Sigmoid colon (tissue), 7 donors: ENCODE data around the gene GRM8. TPM values are rescaled to one million over a fixed set of nuclear protein-coding genes. Genes with fewer than 3 reads are reported as not detected.

Source experiments
- DNase-seq: peaks from one replicate; pipeline ENCODE4 v3.0.0-alpha.2; 2019
- H3K27ac ChIP-seq, 4 donors: fragments of 200-600 bp; sonication (generic); one replicate each; pipeline ENCODE4 v1.5.1; 2016 to 2019; ENCODE audit warnings: mild to moderate bottlenecking in 1 of 4
- H3K27me3 ChIP-seq, 3 donors: fragments of 200-600 bp; sonication (generic); one replicate each; pipeline ENCODE4 v1.5.1; 2019; ENCODE audit warnings: mild to moderate bottlenecking in 1 of 3
- H3K36me3 ChIP-seq, 4 donors: fragments of 200-600 bp; sonication (generic); one replicate each; pipeline ENCODE4 v1.5.1; 2016 to 2019
- H3K4me1 ChIP-seq, 4 donors: fragments of 200-600 bp; sonication (generic); one replicate each; pipeline ENCODE4 v1.5.1; 2017 to 2019
- H3K4me3 ChIP-seq, 4 donors: fragments of 200-600 bp; sonication (generic); one replicate each; pipeline ENCODE4 v1.5.1; 2017 to 2019; ENCODE audit warnings: mild to moderate bottlenecking in 2 of 4, moderate library complexity in 1 of 4
- H3K9me3 ChIP-seq, 4 donors: fragments of 200-600 bp in 3 of 4; sonication (generic) in 3 of 4; one replicate each; pipeline versions ENCODE4 v1.5.1 to v1.6.1; 2013 to 2019
- CTCF ChIP-seq, 4 experiments: fragments of 450-650 bp in 3 of 4; fragments of 200-600 bp in 1 of 4; IDR thresholded peaks; one replicate each; pipeline ENCODE4 v1.5.1; 2016 to 2019; ENCODE audit warnings: antibody characterized with exemption in 4 of 4, mild to moderate bottlenecking in 3 of 4, moderate library complexity in 2 of 4
- EP300 ChIP-seq, 4 donors: sonication (generic); formaldehyde crosslinking; IDR thresholded peaks; one replicate each; pipeline ENCODE4 v1.6.1; 2017; ENCODE audit warnings: antibody characterized with exemption in 4 of 4
- POLR2A ChIP-seq, 2 donors: fragments of 450-650 bp; IDR thresholded peaks; one replicate each; pipeline ENCODE4 v1.6.1; 2016; ENCODE audit warnings: antibody characterized with exemption in 2 of 2, mild to moderate bottlenecking in 2 of 2, moderate library complexity in 2 of 2
- POLR2AphosphoS5 ChIP-seq, 4 donors: sonication (generic); formaldehyde crosslinking; IDR thresholded peaks; one replicate each; pipeline ENCODE4 v1.6.1; 2017; ENCODE audit warnings: antibody characterized with exemption in 4 of 4
- WGBS, 2 donors: extraction: QIAGEN DNeasy Blood & Tissue Kit; methylation state at CpG; one replicate each; pipeline ENCODE4 v1.1.7; 2013; 5-methylcytosine and 5-hydroxymethylcytosine counted together
- intact Hi-C: fragments of 100-400 bp; cut with DNase I; formaldehyde crosslinking; loops from one replicate; pipeline ENCODE4 v1.15.1; 2023
- polyA plus RNA-seq, 3 donors: library from polyadenylated mRNA; stranded (reverse); fragments of 200-250 nt; gene quantifications; one replicate each; pipeline ENCODE4 v1.2.3, GENCODE V29; 2013
- small RNA-seq, 3 donors: library from RNA; depleted of rRNA; stranded (forward); fragments of <200 nt; gene quantifications; one replicate each; pipeline ENCODE3, GENCODE V24; 2016
- total RNA-seq, 4 donors: library from RNA; depleted of rRNA; stranded (reverse); fragments of >200 nt; gene quantifications; one replicate each; pipeline ENCODE4 v1.1.0, GENCODE V29; 2016
- donor health status: healthy with polysubstance abuse.
- donor health status: Bipolar disorder and iron deficiency.
- donor health status: healthy.

GRM8 gene
- total and polyA plus RNA-seq, 7 donors: 0.27 to 1.9 (median 0.55) TPM; not detected in 4

GRCh38 chr7:126403040-126403439 lies 849.7 kb downstream of the GRM8 start:
- H3K27ac ChIP-seq: no peak overlapping the region
- TF ChIP-seq EP300 (IDR thresholded peaks at IDR 0.05): no peak
- TF ChIP-seq POLR2AphosphoS5 (IDR thresholded peaks at IDR 0.05): no peak
- no peak overlapping the region for H3K4me3 ChIP-seq
- no peak for DNase-seq
- intact Hi-C loops: no loop called here
- no peaks in the 10 kb centered on the region for H3K9me3 ChIP-seq
- 77 to 88% methylated on average over 1 of the region's 1 CpG for WGBS, 2 donors
- no peaks in the 10 kb centered on the region for H3K27me3 ChIP-seq
- H3K4me1 ChIP-seq: no peaks in the 10 kb centered on the region
- no peaks in the 10 kb centered on the region for H3K36me3 ChIP-seq

DNA sequence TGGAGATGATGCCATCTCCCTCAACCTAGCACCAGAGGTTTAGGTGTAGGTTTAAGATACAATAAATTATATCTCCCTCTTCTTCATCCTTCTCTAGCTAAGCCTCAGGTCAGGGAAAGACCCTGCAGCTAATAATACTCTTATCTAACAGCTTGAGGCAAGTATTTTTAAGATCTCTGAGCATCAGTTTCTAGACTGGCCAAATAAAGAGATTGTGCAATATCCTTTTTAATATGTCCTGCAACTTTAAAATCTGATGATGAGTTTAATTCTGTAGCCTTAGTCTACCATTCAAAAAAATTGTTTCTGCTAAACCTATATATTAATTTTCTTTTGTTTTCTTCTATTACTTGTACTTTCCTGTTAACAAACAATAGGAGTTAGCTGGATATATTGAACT lies 850.8 kb downstream of the GRM8 start:
- no peak for TF ChIP-seq EP300 (IDR thresholded peaks at IDR 0.05)
- no peak for TF ChIP-seq CTCF (IDR thresholded peaks at IDR 0.05)
- no peak for TF ChIP-seq POLR2A (IDR thresholded peaks at IDR 0.05)
- no peak for TF ChIP-seq POLR2AphosphoS5 (IDR thresholded peaks at IDR 0.05)
- no peak for DNase-seq
- no peaks in the 10 kb centered on the region for H3K9me3 ChIP-seq
- no peak overlapping the region for H3K27ac ChIP-seq
- intact Hi-C loops: no loop called here
- no peaks in the 10 kb centered on the region for H3K36me3 ChIP-seq
- no peak overlapping the region for H3K4me3 ChIP-seq
- H3K27me3 ChIP-seq: no peaks in the 10 kb centered on the region
- H3K4me1 ChIP-seq: no peaks in the 10 kb centered on the region

- H3K4me1 ChIP-seq: no peaks in the 10 kb centered on the region
- DNase-seq: no peak
- no peak overlapping the region for H3K27ac ChIP-seq
Observed at GRCh38 chr7:126398851-126399529, 853.8 kb downstream of the GRM8 start.

DNA sequence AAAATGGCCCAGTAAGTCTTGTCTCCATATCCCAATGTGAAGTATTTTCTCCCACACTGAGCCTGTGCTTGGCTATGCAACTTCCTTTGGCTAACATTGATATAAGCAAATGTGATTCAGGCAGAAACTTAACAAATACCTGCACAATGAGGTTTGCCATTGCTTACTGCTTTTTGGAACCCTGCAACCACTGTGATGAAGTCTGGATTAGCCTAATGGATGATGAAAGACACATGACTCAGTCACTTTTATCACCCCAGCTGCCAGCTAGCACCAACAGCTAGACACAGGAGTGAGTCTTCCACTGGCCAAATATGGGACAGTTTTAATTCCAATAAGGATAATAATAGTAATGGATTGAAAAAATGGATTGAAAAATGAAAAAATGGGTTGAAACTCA lies 854.5 kb downstream of the GRM8 start:
- DNase-seq: no peak
- Histone ChIP-seq H3K36me3 (no peaks in the 10 kb centered on the region), H3K27ac (no peak overlapping the region), H3K4me1 (no peaks in the 10 kb centered on the region), H3K4me3 (no peak overlapping the region), H3K27me3 (no peaks in the 10 kb centered on the region), H3K9me3 (no peaks in the 10 kb centered on the region)
- no peak for TF ChIP-seq EP300 (IDR thresholded peaks at IDR 0.05)
- no peak for TF ChIP-seq CTCF (IDR thresholded peaks at IDR 0.05)
- TF ChIP-seq POLR2AphosphoS5 (IDR thresholded peaks at IDR 0.05): no peak
- no peak for TF ChIP-seq POLR2A (IDR thresholded peaks at IDR 0.05)
- intact Hi-C loops: no loop called here

More at GRCh38 chr7:126398851-126399529, 853.8 kb downstream of the GRM8 start:
- Histone ChIP-seq H3K9me3 (no peaks in the 10 kb centered on the region), H3K36me3 (no peaks in the 10 kb centered on the region), H3K4me3 (no peak overlapping the region), H3K27me3 (no peaks in the 10 kb centered on the region)
- WGBS, 2 donors: 69 to 79% methylated on average over 3 of the region's 3 CpGs
- intact Hi-C loops: no loop called here
- TF ChIP-seq CTCF (IDR thresholded peaks at IDR 0.05): no peak
- no peak for TF ChIP-seq POLR2AphosphoS5 (IDR thresholded peaks at IDR 0.05)
- TF ChIP-seq EP300 (IDR thresholded peaks at IDR 0.05): no peak
- TF ChIP-seq POLR2A (IDR thresholded peaks at IDR 0.05): no peak

- WGBS, 2 donors: 32 to 66% methylated on average over 7 of the region's 7 CpGs
- H3K9me3 ChIP-seq: no peaks in the 10 kb centered on the region
- intact Hi-C loops: no loop called here
- H3K36me3 ChIP-seq: no peaks in the 10 kb centered on the region
- H3K4me1 ChIP-seq: no peaks in the 10 kb centered on the region
- H3K27ac ChIP-seq: no peak overlapping the region
- TF ChIP-seq CTCF (IDR thresholded peaks at IDR 0.05): no peak
- TF ChIP-seq EP300 (IDR thresholded peaks at IDR 0.05): no peak
- TF ChIP-seq POLR2A (IDR thresholded peaks at IDR 0.05): no peak
- no peak for TF ChIP-seq POLR2AphosphoS5 (IDR thresholded peaks at IDR 0.05)
- no peaks in the 10 kb centered on the region for H3K27me3 ChIP-seq
- DNase-seq: no peak
- H3K4me3 ChIP-seq: no peak overlapping the region
Observed at GRCh38 chr7:126394406-126394805, 858.3 kb downstream of the GRM8 start.

Small RNA genes within 50 kb of the gene (small RNA-seq; reads per million reads assigned to genes)
- 0 to 0.11 (median 0.06) reads per million in 3 donors for gene MIR592

Other genes starting within 250 kb of the GRM8 start
- 10 to 100 TPM; 29.2 to 39.1 (median 36.0) TPM for gene ZNF800, start 139.8 kb upstream of the GRM8 start, total RNA-seq
- 1 to 10 TPM; 3.6 to 8.3 (median 6.0) TPM for gene ZNF800, start 139.8 kb upstream of the GRM8 start, polyA plus RNA-seq